HCT116 (cell line): ENCODE results near the gene LRRC74A. TPM values are rescaled to one million over a fixed set of nuclear protein-coding genes. Genes with fewer than 3 reads are reported as not detected.

Experiments used
- ATAC-seq: fragments of 200-7000 bp; cut with Tn5 transposase; 2 replicates; pipeline ENCODE4 v1.9.1; 2020; ENCODE audit warnings: mild to moderate bottlenecking, moderate library complexity
- BruUV-seq: library from RNA; stranded (reverse); fragments of 400-500 nt; replicated peaks from 2 replicates; lab custom pipeline; 2021; lab: Mats Ljungman, UMichigan
- CTCF ChIA-PET: fragments of 300-600 bp; sonication (Branson Sonifier 250); formaldehyde crosslinking; loops from one replicate; lab custom pipeline; 2021; ENCODE audit warnings: antibody characterized with exemption; lab: Charles Lee
- POLR2A ChIA-PET: fragments of 300-600, 350-600 bp; sonication (Branson Sonifier 250); formaldehyde crosslinking; loops from one replicate; lab custom pipeline; 2021; ENCODE audit warnings: antibody characterized with exemption; lab: Charles Lee
- RAD21 ChIA-PET, 2 experiments: fragments of 300-600 bp; sonication (Branson Sonifier 250); formaldehyde crosslinking; loops; one replicate each; lab custom pipeline; 2023; ENCODE audit warnings: low total read pairs in 2 of 2; ENCODE audit not compliant: uncharacterized antibody in 2 of 2, unreplicated experiment in 2 of 2, low non-redundant PET in 1 of 2; lab: Charles Lee
- DNase-seq: peaks from one replicate; pipeline ENCODE4 v3.0.0-alpha.2; 2010; ENCODE audit warnings: low read depth, low spot score
- H2AFZ ChIP-seq: fragments of 200-600 bp; shearing (Covaris generic), sonication (generic); 2 replicates; pipeline ENCODE4 v1.6.1; 2017; ENCODE audit warnings: low read depth, mixed run types, mixed read lengths, antibody characterized with exemption, low read length; ENCODE audit not compliant: poor library complexity, severe bottlenecking
- H3K27ac ChIP-seq: 2 replicates; pipeline ENCODE4 v1.5.1; 2012; ENCODE audit warnings: low read depth, low read length
- H3K27me3 ChIP-seq: fragments of 200-600 bp; sonication (generic); 2 replicates; pipeline ENCODE4 v1.6.1; 2016; ENCODE audit warnings: mixed run types, low read length, mixed read lengths; ENCODE audit not compliant: insufficient read depth
- H3K36me3 ChIP-seq, 2 experiments: fragments of 200-500 bp in 1 of 2; fragments of 200-600 bp in 1 of 2; sonication (Bioruptor generic) in 1 of 2; sonication (generic) in 1 of 2; 2 replicates each; pipeline versions ENCODE4 v1.5.1 to v1.6.1; 2014 to 2016; ENCODE audit warnings: low read length in 2 of 2, inconsistent platforms in 1 of 2, mixed read lengths in 1 of 2, mixed run types in 1 of 2; ENCODE audit not compliant: insufficient read depth in 2 of 2, control insufficient read depth in 1 of 2
- H3K4me1 ChIP-seq, 2 experiments: fragments of 200-600 bp in 1 of 2; sonication (generic) in 1 of 2; 2 replicates each; pipeline versions ENCODE4 v1.5.1 to v1.6.1; 2012 to 2017; ENCODE audit warnings: low read length in 2 of 2, inconsistent platforms in 1 of 2, mild to moderate bottlenecking in 1 of 2, mixed read lengths in 1 of 2, mixed run types in 1 of 2, moderate library complexity in 1 of 2; ENCODE audit not compliant: insufficient read depth in 2 of 2, control insufficient read depth in 1 of 2
- H3K4me2 ChIP-seq: fragments of 200-600 bp; sonication (generic); 2 replicates; pipeline ENCODE4 v1.6.1; 2017; ENCODE audit warnings: mixed run types, low read length, mixed read lengths
- H3K4me3 ChIP-seq, 2 experiments: fragments of 200-600 bp in 1 of 2; sonication (generic) in 1 of 2; replicated peaks in 1 of 2; 2 replicates each; pipeline ENCODE4 v1.5.1; 2011 to 2016; ENCODE audit warnings: low read length in 2 of 2, control low read depth in 1 of 2, low read depth in 1 of 2, mild to moderate bottlenecking in 1 of 2, mixed read lengths in 1 of 2, mixed run types in 1 of 2
- H3K79me2 ChIP-seq: fragments of 200-600 bp; sonication (generic); 2 replicates; pipeline ENCODE4 v1.6.1; 2017; ENCODE audit warnings: mild to moderate bottlenecking, mixed run types, low read length, moderate library complexity, mixed read lengths; ENCODE audit not compliant: insufficient read depth
- H3K9ac ChIP-seq: fragments of 200-600 bp; sonication (generic); 2 replicates; pipeline ENCODE4 v1.6.1; 2016; ENCODE audit warnings: low read length, mixed read lengths
- H3K9me2 ChIP-seq: fragments of 200-600 bp; sonication (generic), shearing (Covaris generic); 2 replicates; pipeline ENCODE4 v1.6.1; 2017; ENCODE audit warnings: mixed run types, mild to moderate bottlenecking, moderate library complexity; ENCODE audit not compliant: insufficient read depth
- H3K9me3 ChIP-seq, 2 experiments: fragments of 200-500 bp in 1 of 2; fragments of 200-600 bp in 1 of 2; sonication (Bioruptor generic) in 1 of 2; sonication (generic) in 1 of 2; 2 replicates each; pipeline ENCODE4 v1.6.1; 2014 to 2017; ENCODE audit warnings: low read length in 2 of 2, mixed read lengths in 2 of 2, inconsistent platforms in 1 of 2, low read depth in 1 of 2, mild to moderate bottlenecking in 1 of 2, mixed run types in 1 of 2, moderate library complexity in 1 of 2; ENCODE audit not compliant: control insufficient read depth in 1 of 2, insufficient read depth in 1 of 2
- H4K20me1 ChIP-seq: fragments of 200-600 bp; sonication (generic), shearing (Covaris generic); 2 replicates; pipeline ENCODE4 v1.6.1; 2017; ENCODE audit warnings: mixed run types, mild to moderate bottlenecking, moderate library complexity; ENCODE audit not compliant: insufficient read depth
- CBX3 ChIP-seq: IDR thresholded peaks from 2 replicates; pipeline ENCODE4 v1.6.1; 2012; ENCODE audit warnings: low read depth
- CEBPB ChIP-seq: IDR thresholded peaks from 2 replicates; pipeline ENCODE4 v1.6.1; 2012; ENCODE audit warnings: low read depth
- CTCF ChIP-seq, 3 experiments: fragments of 200-600 bp in 1 of 3; sonication (generic) in 1 of 3; IDR thresholded peaks in 2 of 3; conservative IDR thresholded peaks in 1 of 3; 2 replicates each; pipeline ENCODE4 v1.5.1; 2012 to 2017; ENCODE audit warnings: low read depth in 2 of 3, low read length in 2 of 3, antibody characterized with exemption in 1 of 3, borderline replicate concordance in 1 of 3, control low read depth in 1 of 3, mild to moderate bottlenecking in 1 of 3, mixed read lengths in 1 of 3, mixed run types in 1 of 3, moderate library complexity in 1 of 3; ENCODE audit not compliant: insufficient read depth in 1 of 3
- EGR1 ChIP-seq: IDR thresholded peaks from 2 replicates; pipeline ENCODE4 v1.6.1; 2012; ENCODE audit warnings: low read depth
- ELF1 ChIP-seq: IDR thresholded peaks from 2 replicates; pipeline ENCODE4 v1.6.1; 2012; ENCODE audit warnings: low read depth, borderline replicate concordance
- EZH2phosphoT487 ChIP-seq: fragments of 200-600 bp; IDR thresholded peaks from 2 replicates; pipeline ENCODE4 v1.6.1; 2018; ENCODE audit warnings: antibody characterized with exemption, borderline replicate concordance
- JUND ChIP-seq: IDR thresholded peaks from 2 replicates; pipeline ENCODE4 v1.6.1; 2012
- MAX ChIP-seq: IDR thresholded peaks from 2 replicates; pipeline ENCODE4 v1.6.1; 2012
- POLR2AphosphoS5 ChIP-seq: IDR thresholded peaks from 2 replicates; pipeline ENCODE4 v1.6.1; 2011; ENCODE audit warnings: mild to moderate bottlenecking, low read depth, low read length, moderate library complexity
- REST ChIP-seq: IDR thresholded peaks from 2 replicates; pipeline ENCODE4 v1.6.1; 2012; ENCODE audit warnings: low read depth
- SP1 ChIP-seq: IDR thresholded peaks from 2 replicates; pipeline ENCODE4 v1.6.1; 2012; ENCODE audit warnings: low read depth
- SRF ChIP-seq: IDR thresholded peaks from 2 replicates; pipeline ENCODE4 v1.6.1; 2012; ENCODE audit warnings: low read depth
- intact Hi-C: fragments of 100-400 bp; cut with micrococcal nuclease; formaldehyde crosslinking; loops from 2 replicates; pipeline ENCODE4 v1.10.0; 2022
- total RNA-seq: library from RNA; stranded (reverse); gene quantifications from one replicate; pipeline ENCODE4 v1.2.1, GENCODE V29; 2021; ENCODE audit not compliant: unreplicated experiment
- TF ChIP-seq, protein P1 (sequence below): IDR thresholded peaks from 2 replicates; pipeline ENCODE4 v1.6.1; 2012
- TF ChIP-seq, protein P2 (sequence below): IDR thresholded peaks from 2 replicates; pipeline ENCODE4 v1.6.1; 2011; ENCODE audit warnings: mild to moderate bottlenecking, low read length, moderate library complexity; ENCODE audit not compliant: insufficient replicate concordance; ENCODE audit errors: extremely low read depth

Gene LRRC74A
- total RNA-seq, 1 experiment from 2014 or later, result not detected

GRCh38 chr14:76867516-76868453 lies 41.6 kb downstream of the LRRC74A start:
- ChIA-PET CTCF (no interaction called here), RAD21 (no interaction called here), POLR2A (no interaction called here)
- Histone ChIP-seq H3K4me2 (no peak overlapping the region), H3K9me2 (no peaks in the 10 kb centered on the region), H3K27ac (no peak overlapping the region), H3K27me3 (no peaks in the 10 kb centered on the region), H3K9ac (no peak overlapping the region), H3K4me1 (no peaks in the 10 kb centered on the region), H3K79me2 (no peaks in the 10 kb centered on the region), H2AFZ (no peak overlapping the region), H3K36me3 (no peaks in the 10 kb centered on the region), H3K4me3 (no peak overlapping the region), H3K9me3 (no peaks in the 10 kb centered on the region), H4K20me1 (no peaks in the 10 kb centered on the region)
- ATAC-seq (no peak), DNase-seq (no peak)
- TF ChIP-seq ELF1, result no peak
- TF ChIP-seq, protein P1, sequence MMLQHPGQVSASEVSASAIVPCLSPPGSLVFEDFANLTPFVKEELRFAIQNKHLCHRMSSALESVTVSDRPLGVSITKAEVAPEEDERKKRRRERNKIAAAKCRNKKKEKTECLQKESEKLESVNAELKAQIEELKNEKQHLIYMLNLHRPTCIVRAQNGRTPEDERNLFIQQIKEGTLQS, result no peak
- TF ChIP-seq SRF, result no peak
- no peak for TF ChIP-seq SP1
- no peak for TF ChIP-seq POLR2AphosphoS5
- no peak for TF ChIP-seq JUND
- TF ChIP-seq EGR1, result no peak
- TF ChIP-seq CEBPB, result no peak
- no peak for TF ChIP-seq REST
- TF ChIP-seq EZH2phosphoT487, result no peak
- TF ChIP-seq, protein P2, sequence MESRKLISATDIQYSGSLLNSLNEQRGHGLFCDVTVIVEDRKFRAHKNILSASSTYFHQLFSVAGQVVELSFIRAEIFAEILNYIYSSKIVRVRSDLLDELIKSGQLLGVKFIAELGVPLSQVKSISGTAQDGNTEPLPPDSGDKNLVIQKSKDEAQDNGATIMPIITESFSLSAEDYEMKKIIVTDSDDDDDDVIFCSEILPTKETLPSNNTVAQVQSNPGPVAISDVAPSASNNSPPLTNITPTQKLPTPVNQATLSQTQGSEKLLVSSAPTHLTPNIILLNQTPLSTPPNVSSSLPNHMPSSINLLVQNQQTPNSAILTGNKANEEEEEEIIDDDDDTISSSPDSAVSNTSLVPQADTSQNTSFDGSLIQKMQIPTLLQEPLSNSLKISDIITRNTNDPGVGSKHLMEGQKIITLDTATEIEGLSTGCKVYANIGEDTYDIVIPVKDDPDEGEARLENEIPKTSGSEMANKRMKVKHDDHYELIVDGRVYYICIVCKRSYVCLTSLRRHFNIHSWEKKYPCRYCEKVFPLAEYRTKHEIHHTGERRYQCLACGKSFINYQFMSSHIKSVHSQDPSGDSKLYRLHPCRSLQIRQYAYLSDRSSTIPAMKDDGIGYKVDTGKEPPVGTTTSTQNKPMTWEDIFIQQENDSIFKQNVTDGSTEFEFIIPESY, result no peak
- TF ChIP-seq CBX3, result no peak
- no peak for TF ChIP-seq CTCF (IDR thresholded peaks at IDR 0.05 in 2 of 3, conservative IDR thresholded peaks at IDR 0.05 in 1 of 3; ENCODE audit: borderline replicate concordance in 1 of 3, insufficient read depth in 1 of 3, low read depth in 2 of 3, low read length in 2 of 3)
- TF ChIP-seq MAX, result no peak
- intact Hi-C loops, result no loop called here
- no TSS peak for BruUV-seq
